Hematopoietic multipotent progenitor cell (in vitro differentiated cells): Measurements from ENCODE around the gene TOM1L2. TPM values are rescaled to one million over a fixed set of nuclear protein-coding genes. Genes with fewer than 3 reads are reported as not detected.

Experiments
- DNase-seq, 3 donors: peaks; one replicate each; pipeline ENCODE4 v3.0.0-alpha.2; 2011 to 2015; ENCODE audit warnings: low read depth in 2 of 3, low spot score in 2 of 3
- total RNA-seq: library from RNA; depleted of rRNA; stranded (reverse); fragments of >200 nt; gene quantifications from one replicate; pipeline ENCODE4 v1.2.3, GENCODE V29; 2012

Gene TOM1L2
- total RNA-seq, 1 donor: 23.4 TPM

DNA sequence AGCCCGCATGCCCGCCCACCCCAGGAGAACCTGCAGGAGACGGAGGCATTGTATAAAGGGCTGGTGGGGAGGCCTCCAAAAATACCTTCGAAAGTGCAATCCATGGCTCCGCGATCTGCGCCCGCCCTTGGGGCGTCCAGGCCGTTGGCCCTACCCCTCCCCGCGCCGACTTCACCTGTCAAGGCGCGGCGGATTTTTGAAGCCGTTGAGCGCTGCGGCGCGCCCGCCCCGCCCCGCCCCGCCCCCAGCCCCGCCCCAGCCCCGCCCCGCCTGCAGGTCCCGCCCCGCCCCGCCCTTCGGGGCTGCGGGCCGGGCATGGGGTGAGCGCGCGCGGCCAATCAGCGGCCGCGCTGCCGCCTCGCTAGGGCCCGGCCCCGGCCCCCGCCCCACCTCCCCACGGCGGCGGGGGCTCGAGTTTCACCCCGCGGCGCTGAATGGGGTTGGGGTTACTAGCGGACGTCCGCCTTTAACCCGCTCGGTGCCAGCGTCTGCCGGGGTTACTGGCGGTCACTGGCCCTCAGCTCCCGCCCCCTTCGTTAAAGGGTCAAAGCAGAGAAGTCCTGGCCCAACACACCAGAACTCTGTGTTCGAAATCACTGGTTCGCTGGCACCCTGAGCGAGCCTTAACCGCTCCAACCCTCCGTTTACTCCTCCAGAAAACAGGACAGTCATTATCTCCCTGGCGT is 148.6 kb downstream of the TOM1L2 start:
- DNase-seq: peak; percentile 59 to 86 (median 81)

DNA sequence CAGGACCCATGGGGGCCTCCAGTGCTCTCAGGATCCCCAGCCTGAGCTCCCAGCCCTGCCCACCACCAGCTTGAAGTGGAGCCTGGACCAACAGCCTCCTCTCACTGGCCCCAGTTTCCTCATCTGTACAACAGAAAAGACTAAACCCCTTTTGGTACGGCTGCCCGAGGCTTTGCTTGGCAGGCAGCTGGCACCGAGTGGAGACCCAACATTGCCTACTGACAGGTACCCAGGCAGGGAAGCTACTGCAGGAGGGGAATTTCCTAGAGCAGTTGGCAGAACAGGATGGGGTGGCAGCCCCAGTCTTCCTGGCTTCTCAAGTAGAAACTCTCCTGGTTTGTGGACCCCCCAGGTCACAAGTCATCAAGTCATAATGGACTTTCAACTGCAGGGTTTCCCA is 149.6 kb downstream of the TOM1L2 start:
- DNase-seq: no peak

DNA sequence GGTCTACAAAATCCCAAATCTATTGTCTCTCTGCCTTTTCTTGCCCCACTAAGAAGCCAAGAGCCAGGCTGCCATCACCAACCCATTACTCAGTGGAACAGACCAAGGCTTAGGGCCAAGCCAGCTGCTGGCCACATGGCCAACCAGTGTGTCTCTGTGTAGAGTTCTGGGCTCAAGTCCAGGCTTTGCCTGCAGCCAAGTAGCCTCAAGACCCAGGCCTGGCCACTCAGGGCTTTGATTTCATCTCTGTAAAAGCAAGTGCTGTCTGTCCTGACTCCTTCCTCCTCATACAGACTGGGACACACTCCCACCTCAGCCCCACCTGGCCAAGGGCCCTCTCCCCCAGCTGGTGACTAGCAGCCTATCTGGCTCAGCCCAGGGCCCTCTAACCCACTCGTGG is 150.0 kb downstream of the TOM1L2 start:
- DNase-seq: no peak

DNA sequence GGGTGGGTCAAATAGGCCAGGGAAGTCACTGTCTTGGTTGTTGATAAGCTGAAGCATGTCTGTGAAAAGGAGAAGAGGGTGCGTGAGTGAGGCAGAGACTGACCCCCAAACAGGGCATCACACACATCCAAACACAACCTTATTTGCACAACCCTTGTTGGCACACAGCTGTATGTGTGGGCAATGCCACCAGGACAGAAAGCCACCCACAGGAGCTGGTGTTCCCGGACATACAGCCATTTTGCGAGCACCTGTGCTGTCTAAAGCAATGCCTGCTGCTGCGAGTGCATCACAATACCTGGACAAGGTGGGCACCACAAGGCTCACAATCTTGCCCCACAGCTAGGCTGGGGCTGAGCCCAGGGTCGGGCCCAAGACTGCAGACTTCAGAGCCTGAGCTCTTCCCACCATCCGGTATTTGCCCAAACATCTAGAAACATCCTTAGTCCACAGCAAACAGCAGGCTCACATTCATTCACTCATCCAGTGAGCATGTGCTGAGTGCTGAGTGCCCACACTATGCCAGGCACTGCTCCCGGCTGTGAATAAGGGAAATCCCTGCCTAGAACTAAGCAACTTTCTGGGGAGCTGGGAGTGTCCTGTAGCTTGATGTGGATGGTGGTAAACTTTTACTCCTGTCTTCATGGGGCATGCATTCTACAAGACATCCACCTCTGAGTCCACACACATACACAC is 151.6 kb downstream of the TOM1L2 start:
- no peak for DNase-seq

DNA sequence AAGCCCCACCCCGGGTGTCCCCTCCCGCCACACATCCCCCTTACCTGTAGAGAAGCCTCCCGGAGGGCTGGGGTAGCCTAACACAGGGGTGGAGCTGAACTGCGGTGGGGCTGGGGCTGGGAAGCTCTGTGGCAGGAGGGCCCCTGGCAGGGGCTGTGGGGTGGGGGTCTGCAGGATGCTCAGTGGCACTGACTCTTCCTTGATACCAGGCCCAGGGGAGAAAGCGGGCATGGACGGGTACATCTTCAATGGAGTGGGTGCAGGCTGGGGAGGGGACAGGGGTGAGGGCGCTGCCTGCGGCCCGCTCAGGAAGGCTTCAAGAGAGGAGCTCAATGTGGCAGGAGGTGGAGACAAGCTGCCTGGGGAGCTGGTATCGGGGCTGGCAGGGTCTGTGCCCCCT is 152.2 kb downstream of the TOM1L2 start:
- DNase-seq: no peak

DNA sequence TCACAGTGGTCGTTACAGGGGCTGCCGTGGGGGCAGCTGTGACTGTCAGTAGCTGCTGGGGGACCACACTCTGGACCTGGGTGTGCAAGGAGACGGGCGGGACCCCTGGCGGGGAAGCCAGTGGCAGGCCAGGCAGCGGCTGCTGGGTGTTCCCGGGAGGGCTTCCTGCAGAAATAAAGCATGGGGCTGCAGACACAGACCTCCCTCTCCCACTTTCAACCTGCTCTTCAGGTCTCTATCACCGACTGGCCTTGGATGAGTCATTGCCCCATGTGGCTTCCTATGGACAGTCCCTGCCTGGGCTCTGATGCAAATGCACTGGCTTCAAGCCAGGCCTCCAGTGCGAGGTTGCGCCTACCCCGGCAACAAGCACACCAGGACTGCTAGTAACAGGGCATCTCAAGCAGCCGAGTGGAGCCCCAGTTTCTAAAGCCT is 152.6 kb downstream of the TOM1L2 start:
- peak in 2 of 3 donors; percentile 50 to 68 for DNase-seq

DNA sequence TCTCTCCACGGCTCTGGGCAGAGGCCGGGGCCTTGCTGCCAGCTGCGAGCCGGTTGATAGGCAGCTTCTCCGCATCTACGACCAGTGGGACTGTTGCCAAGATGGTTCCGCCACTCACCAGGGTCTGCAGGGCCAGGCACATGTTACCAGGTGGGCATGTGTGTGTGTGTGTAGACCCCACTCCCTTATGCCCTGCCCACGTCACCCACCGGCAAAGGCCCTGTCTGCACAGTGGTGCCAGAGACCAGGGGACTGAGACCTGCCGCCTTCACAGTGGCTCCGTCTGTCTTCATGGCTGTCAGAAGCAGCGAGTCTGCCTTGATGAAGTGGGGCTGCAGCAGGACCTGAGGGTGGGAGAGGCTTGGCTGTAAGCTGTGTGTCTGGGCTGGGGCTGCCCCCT is 153.1 kb downstream of the TOM1L2 start:
- DNase-seq: no peak

DNA sequence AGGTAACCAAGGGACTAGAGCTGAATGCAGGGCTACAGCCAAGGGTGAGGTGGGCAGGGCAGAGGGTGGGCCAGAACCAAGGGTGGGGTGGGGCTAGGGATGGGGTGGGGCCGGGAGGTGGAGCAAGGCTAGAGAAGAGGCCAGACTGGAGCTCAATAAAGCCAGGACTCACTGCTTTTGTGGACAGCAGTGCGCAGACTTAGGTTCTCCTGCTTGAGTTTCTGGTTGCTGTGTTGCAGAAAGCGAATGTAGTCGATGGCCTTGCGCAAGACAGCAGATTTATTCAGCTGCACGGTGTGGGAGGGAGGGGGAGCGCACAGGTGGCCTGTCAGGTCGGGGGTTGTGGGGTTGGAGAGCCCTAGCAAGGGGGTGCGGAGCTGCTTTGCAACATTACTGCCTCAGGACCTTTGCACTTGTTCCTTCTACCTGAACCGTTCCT is 154.1 kb downstream of the TOM1L2 start:
- DNase-seq: no peak

DNA sequence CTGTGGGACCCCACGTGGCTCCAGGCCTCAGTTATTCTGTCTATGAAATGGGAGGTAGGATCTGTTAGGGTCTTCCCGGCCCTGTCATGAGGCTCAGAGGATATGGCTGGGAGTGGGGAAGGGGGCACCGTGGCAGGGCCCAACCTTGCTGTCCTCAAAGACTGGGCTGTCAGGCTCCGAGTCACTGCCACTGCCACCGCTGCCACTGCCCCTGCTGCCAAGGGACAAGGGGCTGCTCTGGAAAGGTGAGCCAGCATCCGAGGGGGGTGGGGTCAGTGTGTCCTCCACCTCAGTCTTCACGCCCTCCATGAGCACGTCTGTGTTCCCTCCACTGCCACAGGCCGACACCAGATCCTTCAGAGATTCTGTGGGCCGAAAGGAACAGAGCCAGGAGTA is 154.7 kb downstream of the TOM1L2 start:
- DNase-seq: no peak

DNA sequence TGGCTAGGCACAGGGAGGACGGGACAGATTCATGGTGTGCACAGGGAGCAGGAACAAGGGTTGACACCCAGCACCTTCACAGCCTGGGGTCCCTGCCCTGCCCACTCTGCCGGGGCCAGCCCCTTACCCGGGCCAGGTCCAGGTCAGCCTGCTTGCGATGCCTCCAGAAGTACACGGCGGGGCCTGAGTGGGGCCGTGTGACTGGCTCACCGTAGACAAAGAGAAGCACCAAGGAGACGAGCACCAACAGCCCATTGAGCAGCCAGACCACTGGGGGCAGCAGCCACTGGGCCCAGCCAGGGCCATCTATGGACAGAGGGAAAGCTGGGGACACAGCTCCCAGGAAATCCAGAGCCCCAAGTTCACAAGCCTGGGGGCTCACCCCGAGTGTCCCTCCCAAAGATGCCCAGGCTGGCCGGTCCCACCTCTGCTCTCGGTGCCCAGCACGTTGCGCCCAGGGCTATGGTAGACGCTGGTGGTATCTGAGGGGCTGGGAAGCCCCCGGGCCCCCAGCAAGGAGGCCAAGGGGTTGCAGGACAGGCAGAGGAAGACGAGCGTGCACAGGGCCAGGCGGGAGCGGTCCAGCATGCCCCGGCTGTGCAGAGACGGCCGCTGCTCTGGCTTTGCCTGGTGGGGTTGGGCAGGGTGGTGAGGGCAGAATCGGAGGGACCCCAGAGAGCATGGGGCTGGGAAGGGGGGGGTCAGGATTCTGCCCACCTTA is 155.2 kb downstream of the TOM1L2 start:
- DNase-seq: no peak

DNA sequence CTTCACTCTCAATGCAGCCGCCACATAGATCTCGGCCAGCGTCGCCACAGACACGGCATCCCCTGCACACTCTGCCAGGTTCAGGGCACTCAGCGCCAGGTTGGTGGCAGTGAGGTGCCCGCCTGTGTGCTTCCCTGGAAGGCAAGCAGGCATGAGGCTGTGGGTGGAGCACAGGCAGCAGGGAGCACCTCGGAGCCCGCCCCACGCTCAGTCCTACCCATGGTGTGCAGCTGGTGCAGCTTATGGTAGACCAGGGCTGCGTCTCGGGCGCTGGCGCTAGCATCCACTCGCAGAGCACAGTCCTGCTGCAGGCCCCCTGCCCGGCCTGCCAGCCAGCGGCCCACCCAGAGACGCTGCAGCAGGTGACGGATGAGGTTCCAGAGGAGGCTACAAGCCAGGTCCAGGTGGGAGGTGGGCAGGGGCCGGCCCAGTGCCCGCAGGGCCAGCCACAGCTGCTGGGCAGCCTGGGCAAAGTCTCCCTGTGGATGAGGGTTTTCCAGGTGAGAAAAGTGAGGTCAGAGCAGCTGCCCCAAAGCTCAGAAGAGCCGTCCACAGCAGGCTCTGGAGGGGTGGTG is 155.9 kb downstream of the TOM1L2 start:
- DNase-seq: no peak

DNA sequence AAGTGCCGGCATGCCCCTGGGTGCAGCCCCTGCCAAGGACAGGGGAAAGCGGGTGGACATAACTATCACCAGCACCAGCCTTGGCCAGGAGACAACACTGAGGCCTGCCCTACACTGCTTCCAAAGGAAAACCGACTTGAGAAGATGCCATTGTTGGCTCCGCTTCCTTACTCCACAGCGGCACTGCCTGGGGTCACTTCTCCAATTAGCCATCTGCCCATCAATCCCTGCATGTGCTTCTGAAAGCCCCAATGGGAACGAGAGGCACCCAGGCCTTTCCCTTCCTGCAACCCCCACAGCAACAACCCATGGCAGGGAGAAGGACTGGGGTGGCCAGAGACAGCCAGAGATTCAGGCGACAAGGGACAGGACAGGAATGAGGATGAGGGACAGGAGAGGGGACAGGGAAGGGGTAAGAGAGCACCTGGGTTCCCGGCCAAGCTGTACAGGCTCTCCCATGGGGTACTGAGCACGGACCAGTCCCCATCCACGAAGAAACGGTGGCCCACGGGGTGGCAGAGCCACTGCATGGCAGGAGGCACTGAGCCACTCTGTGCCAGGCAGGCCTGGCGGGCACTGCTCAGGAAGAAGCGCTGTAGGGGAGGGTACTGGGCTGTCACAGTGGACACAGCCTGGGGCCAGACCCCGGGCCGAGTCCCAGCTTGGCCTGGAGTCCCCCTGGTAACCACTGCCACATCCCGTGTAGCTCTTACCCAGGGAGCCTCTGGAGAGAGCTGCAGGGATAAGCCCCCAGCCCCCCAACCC is 156.6 kb downstream of the TOM1L2 start:
- no peak for DNase-seq

DNA sequence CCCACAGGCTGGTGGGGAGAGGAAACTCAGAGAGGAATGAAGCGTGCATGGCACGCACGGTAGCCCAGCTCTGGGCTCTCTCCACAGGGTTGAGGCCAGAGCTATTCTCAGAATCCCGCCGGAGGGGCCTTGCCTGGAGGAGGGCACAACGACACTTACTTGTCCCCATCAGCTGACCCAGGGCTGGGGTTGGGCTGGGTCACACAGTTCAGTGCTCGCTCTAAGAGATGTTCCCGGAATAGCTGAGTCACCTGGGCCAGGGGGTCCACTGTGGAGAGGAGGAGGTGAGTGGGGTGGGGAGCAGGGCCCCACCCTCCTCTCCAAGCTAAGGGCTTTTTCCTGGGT is 157.2 kb downstream of the TOM1L2 start:
- no peak for DNase-seq

DNA sequence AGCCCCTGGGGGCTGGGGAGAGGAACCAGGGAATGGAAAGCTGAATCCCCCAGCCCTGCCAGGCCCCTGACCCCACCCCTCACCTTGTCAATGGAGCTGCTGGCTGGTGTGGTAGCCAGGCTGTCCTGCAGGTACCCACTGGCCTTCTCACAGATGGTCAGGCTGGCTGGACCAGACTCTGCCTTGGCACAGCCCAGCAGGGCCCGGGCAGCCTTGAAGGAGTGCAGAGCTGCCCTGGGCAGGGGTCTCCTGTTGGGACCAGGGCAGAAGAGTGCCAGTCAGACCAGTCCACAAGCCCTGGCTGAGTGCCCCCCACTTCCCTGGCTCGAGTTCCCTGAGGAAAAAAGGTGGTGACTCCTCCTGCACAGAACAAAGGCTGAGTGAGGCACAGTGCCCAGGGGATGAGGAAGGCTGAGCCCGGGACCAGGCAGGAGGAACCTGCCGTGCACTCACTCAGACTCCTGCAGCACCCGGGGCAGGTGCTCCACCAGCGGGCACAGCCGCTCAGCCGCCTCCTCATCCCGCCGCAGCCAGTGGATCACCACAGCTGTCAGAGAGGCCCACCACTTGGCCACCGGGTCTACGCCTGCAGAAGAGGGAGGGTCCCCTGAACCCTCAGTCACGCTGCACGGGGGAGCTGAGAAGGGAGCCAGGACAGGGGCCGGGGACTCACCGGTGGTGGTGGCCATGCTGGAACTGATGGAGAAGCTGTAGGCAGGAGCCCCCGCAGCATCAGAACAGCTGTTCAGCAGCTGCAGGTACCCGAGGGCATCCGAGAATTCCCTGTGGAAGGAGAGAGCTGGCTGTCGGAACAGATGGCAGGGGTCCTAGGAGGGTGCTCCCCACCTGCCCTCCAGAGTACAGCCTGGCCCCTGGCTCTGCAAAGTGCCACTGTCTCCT is 157.8 kb downstream of the TOM1L2 start:
- DNase-seq: no peak

DNA sequence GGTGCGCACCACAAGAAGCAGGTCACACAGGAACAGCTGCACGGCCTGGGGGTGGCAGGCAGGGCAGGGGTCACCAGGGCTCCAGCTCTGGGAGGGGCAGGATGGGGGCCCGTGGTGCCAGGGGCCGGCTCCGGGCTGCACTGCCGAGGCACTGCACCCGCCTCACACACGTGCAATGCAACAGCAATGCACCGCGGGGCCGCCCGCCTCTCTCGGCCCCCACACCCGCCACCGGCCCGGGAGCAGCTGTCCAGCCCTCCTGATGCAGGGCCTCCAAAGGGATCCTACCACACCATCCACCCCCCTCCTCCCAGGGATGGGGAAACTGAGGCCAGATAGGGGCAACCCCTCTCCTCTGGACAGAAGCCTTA is 158.5 kb downstream of the TOM1L2 start:
- no peak for DNase-seq

DNA sequence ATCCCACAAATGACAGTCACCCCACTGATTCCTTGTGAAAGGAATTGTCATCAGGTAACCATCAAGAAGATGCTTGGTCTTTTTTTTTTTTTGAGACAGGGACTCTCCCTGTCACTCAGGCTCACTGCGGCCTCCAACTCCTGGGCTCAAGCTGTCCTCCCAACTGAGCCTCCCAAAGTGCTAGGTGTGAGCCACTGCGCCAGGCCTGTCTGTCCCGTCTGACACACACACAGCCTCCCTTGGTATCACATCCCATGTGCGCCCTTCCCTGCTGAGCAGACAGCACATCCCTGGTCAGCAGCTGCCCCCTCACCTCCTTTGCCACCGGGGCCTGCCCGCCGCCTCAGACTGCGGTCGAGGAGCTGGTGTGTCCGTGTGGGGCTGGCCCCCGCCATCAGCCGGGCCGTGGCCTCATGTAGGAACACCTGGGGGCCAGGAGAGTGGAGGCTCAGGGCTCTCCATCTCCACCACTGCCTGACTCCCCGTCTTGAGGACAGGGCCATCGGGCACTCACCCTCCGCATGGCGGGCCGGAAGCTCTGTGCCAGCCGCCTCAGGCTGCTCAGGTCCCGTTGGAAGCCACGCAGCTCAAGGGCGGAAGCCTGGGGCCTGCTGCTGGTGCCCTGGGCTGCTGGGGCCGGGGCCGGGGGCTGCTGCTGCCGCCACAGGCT is 159.0 kb downstream of the TOM1L2 start:
- no peak for DNase-seq

DNA sequence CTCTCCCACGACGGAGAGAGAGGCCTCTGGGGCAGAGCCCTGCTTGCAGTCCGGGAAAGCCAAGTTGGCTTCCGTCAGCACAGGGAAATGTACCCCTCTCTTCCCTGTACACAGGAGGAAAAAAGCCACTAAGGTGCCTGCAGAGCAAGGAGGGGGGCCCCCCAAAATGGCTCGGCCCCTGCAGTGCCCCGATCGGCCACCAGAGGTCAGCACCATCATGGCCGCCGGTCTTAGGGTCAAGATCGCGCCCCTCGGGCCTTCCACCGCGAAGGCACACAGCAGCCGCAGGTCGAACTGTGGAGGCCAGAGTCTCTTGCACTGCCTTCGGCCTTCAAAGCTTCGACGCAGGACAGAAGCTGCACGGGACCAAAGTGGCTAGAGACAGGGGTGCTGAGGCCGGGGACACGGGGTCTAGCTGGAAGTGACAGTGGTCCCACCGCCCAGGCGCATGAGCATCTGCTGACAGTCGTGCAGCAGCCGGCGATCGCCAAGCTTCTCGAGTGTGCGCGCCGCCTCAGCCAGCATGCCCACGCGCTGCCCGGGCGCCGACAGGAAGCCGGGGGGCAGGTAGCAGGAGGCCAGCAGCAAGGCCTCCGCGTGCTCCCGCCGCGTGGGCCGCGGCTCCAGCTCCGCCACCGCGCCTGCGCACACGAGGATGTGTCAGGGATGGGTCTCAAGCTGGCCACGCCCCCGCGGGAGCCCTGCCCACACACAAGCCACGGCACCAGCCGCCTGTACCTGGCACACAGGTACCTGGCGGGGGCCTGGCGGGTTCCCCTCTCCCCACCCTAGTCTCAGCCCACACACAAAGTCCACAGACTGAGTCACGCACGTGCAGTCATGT is 159.8 kb downstream of the TOM1L2 start:
- peak in 1 of 3 donors; percentile 67 for DNase-seq
